Stimulated activated CD8-positive, alpha-beta memory T cell treated with anti-CD3 and anti-CD28 coated beads, Interleukin-12 subunit alpha, Interleukin-12 subunit beta, amount 100 ng/mL, for 24 hours (primary cell): ENCODE results near the gene PPP2R3B.
"Not testable (repeated sequence)": the region's sequence is repeated elsewhere in the genome, so short reads cannot be mapped to it uniquely, and the experiment has no call there.

Experiments
- DNase-seq: peaks from one replicate; pipeline ENCODE4 v3.0.0-alpha.2; 2020; ENCODE audit errors: extremely low read depth

Gene PPP2R3B

GRCh38 chrX:404656-405055 is 17.9 kb upstream of the PPP2R3B start:
- DNase-seq: no peak

GRCh38 chrX:402857-403256 is 16.1 kb upstream of the PPP2R3B start:
- DNase-seq: no peak

GRCh38 chrX:400258-400657 is 13.6 kb upstream of the PPP2R3B start:
- no peak for DNase-seq

- no peak for DNase-seq
These were observed 10.9 kb upstream of the PPP2R3B start for GRCh38 chrX:397575-397974.

GRCh38 chrX:394830-395229 is 8.1 kb upstream of the PPP2R3B start:
- DNase-seq: no peak

- no peak for DNase-seq
These were observed 5.8 kb upstream of the PPP2R3B start for GRCh38 chrX:392575-392846.

GRCh38 chrX:391717-392574 is 5.2 kb upstream of the PPP2R3B start:
- no peak for DNase-seq

- no peak for DNase-seq
These were observed 3.8 kb upstream of the PPP2R3B start for GRCh38 chrX:390459-390858.

GRCh38 chrX:389021-389441 is 2.3 kb upstream of the PPP2R3B start:
- DNase-seq: no peak

GRCh38 chrX:387729-388128 is 1.0 kb upstream of the PPP2R3B start:
- DNase-seq: no peak

- no peak for DNase-seq
These were observed 404 bp downstream of the PPP2R3B start for GRCh38 chrX:386239-386767.

GRCh38 chrX:385736-386135 is 971 bp downstream of the PPP2R3B start:
- not testable (repeated sequence) for DNase-seq

- DNase-seq: no peak
These were observed 1.8 kb downstream of the PPP2R3B start for GRCh38 chrX:384861-385260.

- no peak for DNase-seq
These were observed 8.3 kb downstream of the PPP2R3B start for GRCh38 chrX:378443-378842.

- DNase-seq: not testable (repeated sequence)
These were observed 10.5 kb downstream of the PPP2R3B start for GRCh38 chrX:376206-376605.

- DNase-seq: no peak
These were observed 11.3 kb downstream of the PPP2R3B start for GRCh38 chrX:375181-376036.

- DNase-seq: no peak
These were observed 12.1 kb downstream of the PPP2R3B start for GRCh38 chrX:374596-374995.

GRCh38 chrX:373641-374471 is 12.9 kb downstream of the PPP2R3B start:
- no peak for DNase-seq

- DNase-seq: no peak
These were observed 13.7 kb downstream of the PPP2R3B start for GRCh38 chrX:372856-373640.

GRCh38 chrX:371907-372306 is 14.8 kb downstream of the PPP2R3B start:
- DNase-seq: no peak
